Activated CD8-positive, alpha-beta T cell treated with anti-CD3 and anti-CD28 coated beads for 36 hours (primary cell): ENCODE measurements around the gene STRA6. TPM values are rescaled to one million over a fixed set of nuclear protein-coding genes. Genes with fewer than 3 reads are reported as not detected.

Experiments
- ATAC-seq: fragments of 200-7000 bp; cut with Tn5 transposase; one replicate; pipeline ENCODE4 v1.10.0; 2021; ENCODE audit warnings: mild to moderate bottlenecking, moderate library complexity
- CTCF ChIA-PET: fragments of 350-600 bp; sonication (Branson Sonifier 250); formaldehyde crosslinking; loops from one replicate; lab custom pipeline; 2021; ENCODE audit warnings: antibody characterized with exemption; lab: Charles Lee
- POLR2A ChIA-PET: fragments of 350-600 bp; sonication (Branson Sonifier 250); formaldehyde crosslinking; loops from one replicate; lab custom pipeline; 2021; ENCODE audit warnings: antibody characterized with exemption; lab: Charles Lee
- DNase-seq: peaks from one replicate; pipeline ENCODE4 v3.0.0-alpha.2; 2020
- H3K27ac Mint-ChIP-seq: one replicate; pipeline ENCODE4 v1.8.0; 2021; ENCODE audit warnings: mild to moderate bottlenecking, mixed read lengths
- H3K27me3 Mint-ChIP-seq: one replicate; pipeline ENCODE4 v1.8.0; 2021; ENCODE audit warnings: mixed read lengths
- H3K36me3 Mint-ChIP-seq: one replicate; pipeline ENCODE4 v1.8.0; 2021; ENCODE audit warnings: low read depth, mixed read lengths
- H3K4me1 Mint-ChIP-seq: one replicate; pipeline ENCODE4 v1.8.0; 2021; ENCODE audit warnings: low read depth, mixed read lengths
- H3K4me3 Mint-ChIP-seq: one replicate; pipeline ENCODE4 v1.8.0; 2021; ENCODE audit warnings: mild to moderate bottlenecking, moderate library complexity, mixed read lengths
- H3K9me3 Mint-ChIP-seq: one replicate; pipeline ENCODE4 v1.8.0; 2021; ENCODE audit warnings: mixed read lengths
- intact Hi-C: fragments of 100-400 bp; cut with micrococcal nuclease; formaldehyde crosslinking; loops from one replicate; pipeline ENCODE4 v1.10.0; 2022
- total RNA-seq, 2 experiments: library from RNA; stranded (reverse); gene quantifications; one replicate each; pipeline ENCODE4 v1.2.3, GENCODE V29; 2021
- TF ChIP-seq, protein P1 (sequence below): fragments of 200-600 bp; IDR thresholded peaks from one replicate; pipeline ENCODE4 v1.8.0; 2022; ENCODE audit warnings: antibody characterized with exemption, mild to moderate bottlenecking

The STRA6 gene
- total RNA-seq, 2 experiments from 2014 or later = 0.51 to 0.72 TPM

GRCh38 chr15:74207652-74208440, 5.3 kb upstream of the STRA6 start:
- no peak overlapping the region for H3K4me3 Mint-ChIP-seq

GRCh38 chr15:74206801-74207281, 4.3 kb upstream of the STRA6 start:
- Mint-ChIP-seq H3K4me3 (no peak overlapping the region), H3K9me3 (no peaks in the 10 kb centered on the region), H3K27me3 (peaks cover 2% of the 10 kb centered on the region), H3K27ac (no peak overlapping the region), H3K36me3 (no peaks in the 10 kb centered on the region), H3K4me1 (no peaks in the 10 kb centered on the region)
- ATAC-seq (no peak), DNase-seq (no peak)
- POLR2A ChIA-PET = no interaction called here
- intact Hi-C loops = no loop called here
- CTCF ChIA-PET = no interaction called here
- TF ChIP-seq, protein P1, sequence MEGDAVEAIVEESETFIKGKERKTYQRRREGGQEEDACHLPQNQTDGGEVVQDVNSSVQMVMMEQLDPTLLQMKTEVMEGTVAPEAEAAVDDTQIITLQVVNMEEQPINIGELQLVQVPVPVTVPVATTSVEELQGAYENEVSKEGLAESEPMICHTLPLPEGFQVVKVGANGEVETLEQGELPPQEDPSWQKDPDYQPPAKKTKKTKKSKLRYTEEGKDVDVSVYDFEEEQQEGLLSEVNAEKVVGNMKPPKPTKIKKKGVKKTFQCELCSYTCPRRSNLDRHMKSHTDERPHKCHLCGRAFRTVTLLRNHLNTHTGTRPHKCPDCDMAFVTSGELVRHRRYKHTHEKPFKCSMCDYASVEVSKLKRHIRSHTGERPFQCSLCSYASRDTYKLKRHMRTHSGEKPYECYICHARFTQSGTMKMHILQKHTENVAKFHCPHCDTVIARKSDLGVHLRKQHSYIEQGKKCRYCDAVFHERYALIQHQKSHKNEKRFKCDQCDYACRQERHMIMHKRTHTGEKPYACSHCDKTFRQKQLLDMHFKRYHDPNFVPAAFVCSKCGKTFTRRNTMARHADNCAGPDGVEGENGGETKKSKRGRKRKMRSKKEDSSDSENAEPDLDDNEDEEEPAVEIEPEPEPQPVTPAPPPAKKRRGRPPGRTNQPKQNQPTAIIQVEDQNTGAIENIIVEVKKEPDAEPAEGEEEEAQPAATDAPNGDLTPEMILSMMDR = no peak

More at GRCh38 chr15:74207652-74208440, 5.3 kb upstream of the STRA6 start:
- POLR2A ChIA-PET = no interaction called here
- Mint-ChIP-seq H3K27me3 (peaks cover 2% of the 10 kb centered on the region), H3K27ac (no peak overlapping the region), H3K9me3 (no peaks in the 10 kb centered on the region), H3K36me3 (no peaks in the 10 kb centered on the region), H3K4me1 (no peaks in the 10 kb centered on the region)
- intact Hi-C loops = no loop called here
- no peak for DNase-seq
- CTCF ChIA-PET = interaction anchor here (0.6 kb wide), 1 partner anchor 350 kb away, joined by 3 read pairs; no protein-coding TSS in a partner anchor
- TF ChIP-seq, protein P1 = no peak
- ATAC-seq = no peak

DNA sequence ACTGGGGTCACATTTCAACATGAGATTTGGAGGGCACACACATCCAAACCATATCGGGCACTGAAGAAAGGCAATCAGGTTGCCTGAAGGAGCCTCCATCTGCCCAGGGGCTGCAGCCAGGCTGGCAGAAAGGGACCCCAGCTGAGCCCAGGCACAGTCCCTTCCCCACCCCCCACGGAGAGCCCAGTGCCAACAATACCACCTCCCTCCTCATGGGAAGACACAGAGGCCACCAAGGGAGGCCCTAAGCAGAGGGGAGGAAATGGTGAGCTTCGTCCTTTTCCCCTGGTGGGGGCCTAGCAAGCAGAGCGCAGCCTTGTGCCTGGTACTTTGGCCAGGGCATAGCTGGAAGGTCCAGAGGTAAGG, 3.0 kb upstream of the STRA6 start:
- peaks cover 2% of the 10 kb centered on the region for H3K27me3 Mint-ChIP-seq
- intact Hi-C loops = no loop called here
- no peak overlapping the region for H3K27ac Mint-ChIP-seq
- DNase-seq (no peak), ATAC-seq (no peak)
- TF ChIP-seq, protein P1 = no peak
- peaks cover 2% of the 10 kb centered on the region for H3K4me1 Mint-ChIP-seq
- no peaks in the 10 kb centered on the region for H3K9me3 Mint-ChIP-seq
- CTCF ChIA-PET = no interaction called here
- POLR2A ChIA-PET = no interaction called here
- H3K4me3 Mint-ChIP-seq = no peak overlapping the region
- H3K36me3 Mint-ChIP-seq = no peaks in the 10 kb centered on the region

- Mint-ChIP-seq H3K36me3 (no peaks in the 10 kb centered on the region), H3K4me1 (peaks cover 4% of the 10 kb centered on the region), H3K4me3 (no peak overlapping the region), H3K27ac (no peak overlapping the region), H3K27me3 (peaks cover 2% of the 10 kb centered on the region), H3K9me3 (no peaks in the 10 kb centered on the region)
- DNase-seq (no peak), ATAC-seq (no peak)
- ChIA-PET CTCF (interaction anchor here (1.2 kb wide), 1 partner anchor 20 kb away, joined by 3 read pairs; no protein-coding TSS in a partner anchor), POLR2A (no interaction called here)
- TF ChIP-seq, protein P1 = no peak
- intact Hi-C loops = no loop called here
These were observed 1.4 kb upstream of the STRA6 start for GRCh38 chr15:74203914-74204431.
